K562 (cell line): ENCODE results near the gene ITGA11. TPM values are rescaled to one million over a fixed set of nuclear protein-coding genes. Genes with fewer than 3 reads are reported as not detected.

ENCODE experiments used
- ATAC-seq: fragments of 200-7000 bp; cut with Tn5 transposase; 3 replicates; pipeline ENCODE4 v1.9.1; 2020; ENCODE audit warnings: moderate library complexity
- BruUV-seq: library from RNA; stranded (reverse); fragments of 400-500 nt; replicated peaks from 2 replicates; lab custom pipeline; 2021; lab: Mats Ljungman, UMichigan
- CTCF ChIA-PET: fragments of 300-600 bp; formaldehyde crosslinking; extraction: SDS; loops from one replicate; lab custom pipeline; 2021; ENCODE audit warnings: low intra/inter-chr PET ratio; lab: Yijun Ruan, JAX
- POLR2A ChIA-PET: fragments of 300-600, 350-650 bp; sonication (Branson Sonifier 250); formaldehyde crosslinking; extraction: SDS; loops from one replicate; lab custom pipeline; 2021; ENCODE audit warnings: antibody characterized with exemption, inconsistent platforms; lab: Yijun Ruan, JAX
- DNase-seq, 4 experiments: peaks; one replicate each; pipeline versions ENCODE4 v3.0.0 to v3.0.0-alpha.2; 2011 to 2018; ENCODE audit warnings: low spot score in 3 of 4, mixed read lengths in 3 of 4; ENCODE audit errors: extremely low read depth in 1 of 4
- FAIRE-seq: peaks from 2 replicates; lab custom pipeline; 2011; peaks lifted over from hg19 to GRCh38; lab: Jason Lieb, UNC
- H2AFZ ChIP-seq: 2 replicates; pipeline ENCODE4 v1.6.0; 2011; ENCODE audit warnings: low read depth, low read length, control low read depth, inconsistent platforms
- H3K27ac ChIP-seq: fragments of 200-600 bp; 3 replicates; pipeline ENCODE4 v1.8.0; 2011; ENCODE audit warnings: low read depth, mild to moderate bottlenecking, control low read depth, inconsistent platforms, low read length, moderate library complexity, mixed read lengths; ENCODE audit errors: extremely low read depth
- H3K27me3 ChIP-seq, 2 experiments: fragments of 300-600 bp in 1 of 2; 2 replicates in 1 of 2; 3 replicates in 1 of 2; pipeline versions ENCODE4 v1.6.0 to v1.8.0; 2011; ENCODE audit warnings: inconsistent platforms in 2 of 2, low read length in 2 of 2, mild to moderate bottlenecking in 1 of 2, mixed read lengths in 1 of 2, moderate library complexity in 1 of 2; ENCODE audit not compliant: control insufficient read depth in 2 of 2, insufficient read depth in 2 of 2
- H3K36me3 ChIP-seq: fragments of 300-600 bp; 3 replicates; pipeline ENCODE4 v1.8.0; 2011; ENCODE audit warnings: mild to moderate bottlenecking, low read length, inconsistent platforms; ENCODE audit not compliant: control insufficient read depth, insufficient read depth
- H3K4me1 ChIP-seq, 2 experiments: fragments of 200-600 bp in 1 of 2; replicated peaks in 1 of 2; 2 replicates in 1 of 2; 3 replicates in 1 of 2; pipeline versions ENCODE4 v1.5.1 to v1.8.0; 2011; ENCODE audit warnings: inconsistent platforms in 2 of 2, low read length in 2 of 2, mild to moderate bottlenecking in 1 of 2, mixed read lengths in 1 of 2, moderate library complexity in 1 of 2; ENCODE audit not compliant: control insufficient read depth in 2 of 2, insufficient read depth in 2 of 2
- H3K4me2 ChIP-seq: 2 replicates; pipeline ENCODE4 v1.6.1; 2011; ENCODE audit warnings: low read length, control low read depth, inconsistent platforms, mixed read lengths; ENCODE audit not compliant: insufficient read depth
- H3K4me3 ChIP-seq: fragments of 200-600 bp; sonication (generic), shearing (Covaris generic); 2 replicates; pipeline ENCODE4 v1.5.1; 2016; ENCODE audit warnings: control low read depth, inconsistent platforms
- H3K79me2 ChIP-seq: fragments of 200-600 bp; 3 replicates; pipeline ENCODE4 v1.8.0; 2011; ENCODE audit warnings: low read length, inconsistent platforms; ENCODE audit not compliant: control insufficient read depth, insufficient read depth
- H3K9ac ChIP-seq, 2 experiments: 2 replicates each; pipeline versions ENCODE4 v1.6.0 to v1.6.1; 2011; ENCODE audit warnings: low read depth in 2 of 2, low read length in 2 of 2, control low read depth in 1 of 2, inconsistent platforms in 1 of 2, mild to moderate bottlenecking in 1 of 2, mixed read lengths in 1 of 2; ENCODE audit not compliant: insufficient read depth in 1 of 2
- H3K9me1 ChIP-seq: one replicate; pipeline ENCODE4 v1.6.0; 2011; ENCODE audit warnings: inconsistent platforms, mild to moderate bottlenecking, low read length, moderate library complexity; ENCODE audit not compliant: control insufficient read depth, insufficient read depth
- H3K9me3 ChIP-seq: replicated peaks from 2 replicates; pipeline ENCODE4 v1.5.1; 2011; ENCODE audit warnings: low read depth, low read length, inconsistent platforms; ENCODE audit not compliant: control insufficient read depth, insufficient read depth
- H4K20me1 ChIP-seq: replicated peaks from 2 replicates; pipeline ENCODE4 v1.6.1; 2011; ENCODE audit warnings: low read length, inconsistent platforms, mixed read lengths; ENCODE audit not compliant: control insufficient read depth, insufficient read depth
- BCOR ChIP-seq: fragments of 450-650 bp; IDR thresholded peaks from 2 replicates; pipeline ENCODE4 v1.6.1; 2016
- RBM25 ChIP-seq: fragments of 200-400 bp; formaldehyde crosslinking; IDR thresholded peaks from 2 replicates; pipeline ENCODE4 v1.6.1; 2018; ENCODE audit warnings: low read length, low read depth, moderate library complexity; ENCODE audit not compliant: severe bottlenecking
- TOE1 ChIP-seq, 2 experiments: fragments of 450-650 bp in 1 of 2; sonication (generic) in 1 of 2; formaldehyde crosslinking in 1 of 2; IDR thresholded peaks; 2 replicates each; pipeline versions ENCODE4 v1.7.1 to v1.8.0; 2016 to 2022; ENCODE audit warnings: borderline replicate concordance in 2 of 2, mild to moderate bottlenecking in 2 of 2, antibody characterized with exemption in 1 of 2, inconsistent platforms in 1 of 2, low read depth in 1 of 2, missing genetic modification reagents in 1 of 2, moderate library complexity in 1 of 2
- ZFP36 ChIP-seq: fragments of 150-350 bp; IDR thresholded peaks from 2 replicates; pipeline ENCODE4 v1.6.1; 2018; ENCODE audit warnings: low read length, low read depth; ENCODE audit not compliant: partially characterized antibody
- WGBS: fragments of 100-300 bp; shearing (Covaris generic); methylation state at CpG from one replicate; pipeline ENCODE4 v1.1.6; 2016; ENCODE audit warnings: low coverage, mixed read lengths; ENCODE audit not compliant: insufficient coverage; ENCODE audit errors: missing lambda C conversion rate; 5-methylcytosine and 5-hydroxymethylcytosine counted together
- in situ Hi-C: fragments of 300-500 bp; cut with MboI; formaldehyde crosslinking; loops from 4 replicates; pipeline ENCODE4 v1.15.0; 2018; ENCODE audit warnings: inconsistent platforms, mixed read lengths
- intact Hi-C: fragments of 100-400 bp; cut with micrococcal nuclease; formaldehyde crosslinking; loops from 2 replicates; pipeline ENCODE4 v1.14.2; 2022
- polyA plus RNA-seq, 8 experiments: library from polyadenylated mRNA; depleted of rRNA in 4 of 8; stranded (reverse) in 5 of 8; unstranded in 3 of 8; fragments of >200 nt; fragmentation: Nextera tagmentation in 2 of 8; fragmentation: Illumina TruSeq in 1 of 8; extraction: Ambion mirVana in 2 of 8; extraction: Trizol in 1 of 8; gene quantifications; 2 replicates each; pipeline versions ENCODE4 v1.2.1 to v1.2.3, GENCODE V29; 2011 to 2014; ENCODE audit warnings: inconsistent platforms in 1 of 8, missing spikeins in 1 of 8
- total RNA-seq, 7 experiments: library from RNA; depleted of rRNA in 6 of 7; stranded (reverse); fragments of >200 nt in 6 of 7; fragmentation: Illumina TruSeq in 2 of 7; extraction: Trizol in 2 of 7; gene quantifications; 2 replicates each; pipeline versions ENCODE4 v1.2.1 to v1.2.3, GENCODE V29; 2011 to 2021; ENCODE audit warnings: low replicate concordance in 1 of 7

The ITGA11 gene
- total and polyA plus RNA-seq, 9 of the 15 experiments (the other 6 are each of a cell fraction or from before 2014, with no cell fraction given) = 0.01 TPM; not detected in 8

GRCh38 chr15:68404056-68404798, 27.7 kb downstream of the ITGA11 start:
- ChIA-PET POLR2A (no interaction called here), CTCF (no interaction called here)
- Histone ChIP-seq H3K27ac (no peak overlapping the region), H3K36me3 (no peaks in the 10 kb centered on the region), H3K9ac (no peak overlapping the region), H3K9me1 (no peaks in the 10 kb centered on the region), H3K4me3 (no peak overlapping the region), H3K27me3 (peaks cover 3 to 23% of the 10 kb centered on the region in 2 experiments; a peak in 4 of 5 replicates), H2AFZ (no peak overlapping the region), H3K4me1 (peaks cover 0 to 4% of the 10 kb centered on the region in 2 experiments; a peak in 2 of 5 replicates), H3K9me3 (no peaks in the 10 kb centered on the region), H3K79me2 (no peaks in the 10 kb centered on the region), H3K4me2 (no peak overlapping the region), H4K20me1 (no peaks in the 10 kb centered on the region)
- DNase-seq (no peak), ATAC-seq (no peak), FAIRE-seq (no peak)
- in situ Hi-C loops (loop anchor here (5.0 kb wide), 1 partner anchor 743 kb away; no protein-coding TSS in a partner anchor), intact Hi-C loops (no loop called here)
- WGBS = 4% methylated on average over 12 of the region's 12 CpGs
- peak; percentile 59 for TF ChIP-seq RBM25
- no peak for TF ChIP-seq TOE1 (IDR thresholded peaks at IDR 0.05; ENCODE audit: borderline replicate concordance)
- TF ChIP-seq TOE1 (CRISPR knock-in tag; IDR thresholded peaks at IDR 0.05; ENCODE audit: borderline replicate concordance, low read depth) = no peak
- TF ChIP-seq ZFP36 = peak; percentile 52
- TF ChIP-seq BCOR = peak; percentile 35; the same call in 1 of the 2 replicates
- no TSS peak for BruUV-seq
